ENCODE measurements around the gene VCL. TPM values are rescaled to one million over a fixed set of nuclear protein-coding genes. Genes with fewer than 3 reads are reported as not detected.

Gene VCL
- total RNA-seq, 1 experiment from 2014 or later = 291 TPM

DNA sequence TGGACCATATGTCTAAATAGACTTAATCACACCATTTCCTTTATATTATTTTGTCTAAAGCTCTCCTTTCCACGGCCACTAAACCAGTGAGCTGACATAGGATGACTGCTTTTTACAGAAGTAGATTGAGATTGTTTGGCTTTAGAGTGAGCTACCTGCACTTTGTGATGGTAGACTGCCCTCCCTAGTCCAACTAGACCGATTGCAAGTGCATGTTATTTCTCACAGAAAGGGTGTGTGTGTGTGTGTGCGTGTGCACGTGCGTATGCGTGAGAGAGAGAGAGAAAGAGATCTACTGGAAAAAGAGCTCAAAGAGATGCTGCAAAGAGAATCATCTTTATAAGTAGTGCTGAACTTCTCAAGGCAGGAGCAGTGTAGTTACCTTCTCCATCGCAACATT is 60.7 kb downstream of the VCL start:
- no peaks in the 10 kb centered on the region for H3K23me2 ChIP-seq (ENCODE audit: insufficient read length, low read depth, low read length, poor library complexity, severe bottlenecking)
- H2BK20ac ChIP-seq (ENCODE audit: low read depth, low read length, poor library complexity, severe bottlenecking) = no peak overlapping the region
- Mint-ChIP-seq H3K9me3 (peaks cover 0 to 5% of the 10 kb centered on the region in 2 experiments; a peak in 3 of 5 replicates), H3K36me3 (ENCODE audit: insufficient read depth in 1 of 3, low read depth in 3 of 3) (peaks cover 18 to 34% (median 30%) of the 10 kb centered on the region in 3 experiments; a peak in 6 of 7 replicates), H3K4me1 (peaks cover 6 to 8% of the 10 kb centered on the region in 2 experiments; a peak in 3 of 4 replicates), H3K27ac (peak overlapping the region in 2 of 3 experiments; percentile 16 to 33; a peak in 3 of 7 replicates), H3K27me3 (ENCODE audit: low read depth) (no peaks in the 10 kb centered on the region), H3K4me3 (no peak overlapping the region)
- no peak overlapping the region for H4K5ac ChIP-seq (ENCODE audit: insufficient read length, low read depth, low read length)
- no peak overlapping the region for H2AK5ac ChIP-seq (ENCODE audit: insufficient read length, low read length)
- WGBS (ENCODE audit: extremely low coverage, insufficient read length, low lambda C conversion rate) = no CpG with 5 or more reads among the region's 7 CpGs
- H3K27ac ChIP-seq (ENCODE audit: insufficient read length, low read depth, low read length) = no peak overlapping the region
- no peak overlapping the region for H2BK12ac ChIP-seq (ENCODE audit: insufficient read length, low read depth, low read length)
- peaks cover 16% of the 10 kb centered on the region; the same call in 1 of the 2 replicates for H3K79me2 ChIP-seq (ENCODE audit: insufficient read depth, low read length)
- no peak overlapping the region for H3T11ph ChIP-seq (ENCODE audit: low read length)
- DNase-seq = no peak
- H3K27me3 ChIP-seq (ENCODE audit: insufficient read depth, low read length) = no peaks in the 10 kb centered on the region
- no peak overlapping the region for H3K14ac ChIP-seq (ENCODE audit: insufficient read depth, low read length)
- peaks cover 5% of the 10 kb centered on the region for H3K79me1 ChIP-seq (ENCODE audit: insufficient read depth, low read depth, low read length, poor library complexity, severe bottlenecking)
- H4K91ac ChIP-seq (ENCODE audit: insufficient read length, low read depth, low read length) = no peak overlapping the region
- H4K20me1 ChIP-seq (ENCODE audit: control insufficient read depth, insufficient read depth, insufficient read length) = no peaks in the 10 kb centered on the region
- no peak overlapping the region for H3K4me2 ChIP-seq (ENCODE audit: insufficient read depth, insufficient read length, low read length)
- H2BK120ac ChIP-seq (ENCODE audit: low read depth, low read length, poor library complexity, severe bottlenecking) = no peak overlapping the region
- no peak overlapping the region for H4K8ac ChIP-seq (replicated peaks; ENCODE audit: insufficient read length, low read depth, low read length)
- H3K56ac ChIP-seq (ENCODE audit: insufficient read length, low read depth, low read length) = no peak overlapping the region
- H2BK5ac ChIP-seq (ENCODE audit: insufficient read length, low read length) = no peak overlapping the region
- no peak overlapping the region for H3K9ac ChIP-seq (ENCODE audit: extremely low read depth, insufficient read length, low read length)
- no peaks in the 10 kb centered on the region; the same call in 1 of the 2 replicates for H3K4me1 ChIP-seq (ENCODE audit: insufficient read depth, low read length)
- H3K18ac ChIP-seq (ENCODE audit: insufficient read length, low read depth, low read length) = no peak overlapping the region
- no peak overlapping the region for H2BK15ac ChIP-seq (ENCODE audit: low read depth, low read length)
- H3K9me3 ChIP-seq (ENCODE audit: control insufficient read depth, low read depth, low read length) = no peaks in the 10 kb centered on the region
- no peak overlapping the region for H3K23ac ChIP-seq (ENCODE audit: insufficient read length, low read depth, low read length)
- H2AFZ ChIP-seq (ENCODE audit: low read length) = no peak overlapping the region
- TF ChIP-seq, protein P1, sequence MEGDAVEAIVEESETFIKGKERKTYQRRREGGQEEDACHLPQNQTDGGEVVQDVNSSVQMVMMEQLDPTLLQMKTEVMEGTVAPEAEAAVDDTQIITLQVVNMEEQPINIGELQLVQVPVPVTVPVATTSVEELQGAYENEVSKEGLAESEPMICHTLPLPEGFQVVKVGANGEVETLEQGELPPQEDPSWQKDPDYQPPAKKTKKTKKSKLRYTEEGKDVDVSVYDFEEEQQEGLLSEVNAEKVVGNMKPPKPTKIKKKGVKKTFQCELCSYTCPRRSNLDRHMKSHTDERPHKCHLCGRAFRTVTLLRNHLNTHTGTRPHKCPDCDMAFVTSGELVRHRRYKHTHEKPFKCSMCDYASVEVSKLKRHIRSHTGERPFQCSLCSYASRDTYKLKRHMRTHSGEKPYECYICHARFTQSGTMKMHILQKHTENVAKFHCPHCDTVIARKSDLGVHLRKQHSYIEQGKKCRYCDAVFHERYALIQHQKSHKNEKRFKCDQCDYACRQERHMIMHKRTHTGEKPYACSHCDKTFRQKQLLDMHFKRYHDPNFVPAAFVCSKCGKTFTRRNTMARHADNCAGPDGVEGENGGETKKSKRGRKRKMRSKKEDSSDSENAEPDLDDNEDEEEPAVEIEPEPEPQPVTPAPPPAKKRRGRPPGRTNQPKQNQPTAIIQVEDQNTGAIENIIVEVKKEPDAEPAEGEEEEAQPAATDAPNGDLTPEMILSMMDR (conservative IDR thresholded peaks at IDR 0.05) = peak; percentile 20; the same call in 1 of the 3 replicates
- no peak overlapping the region for H3K4ac ChIP-seq (ENCODE audit: low read depth, low read length)

Data from H9 (cell line).